Cardiac fibroblast (primary cell): Measurements from ENCODE around the gene RBM8A.

Source experiments
- DNase-seq, 2 donors: peaks; one replicate each; pipeline versions ENCODE4 v3.0.0 to v3.0.0-alpha.2; 2010; ENCODE audit warnings: low read depth in 2 of 2
- H3K4me3 ChIP-seq, 2 donors: replicated peaks in 1 of 2; 1 replicate in 1 of 2; 2 replicates in 1 of 2; pipeline ENCODE4 v1.5.1; 2011; ENCODE audit warnings: low read depth in 2 of 2, low read length in 2 of 2, mild to moderate bottlenecking in 2 of 2, moderate library complexity in 1 of 2
- CTCF ChIP-seq: IDR thresholded peaks from one replicate; pipeline ENCODE4 v1.5.1; 2011; ENCODE audit warnings: low read depth, mild to moderate bottlenecking, low read length, inconsistent platforms

Gene RBM8A

DNA sequence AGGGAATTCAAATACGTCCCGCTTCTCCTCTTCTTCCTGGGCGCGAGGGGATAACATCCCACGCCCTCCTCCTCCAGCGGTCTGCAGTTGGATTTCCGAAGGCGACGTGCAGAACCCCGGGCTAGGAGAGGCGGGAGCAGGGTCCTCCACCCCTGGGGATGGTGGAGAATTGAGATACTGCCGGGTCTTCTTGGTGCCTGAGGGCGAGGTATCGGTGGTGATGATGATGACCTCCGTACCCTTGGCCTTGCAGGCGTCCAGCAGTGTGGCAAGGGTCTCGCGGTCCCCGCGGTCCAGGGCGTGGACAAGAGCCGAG lies 33.8 kb upstream of the RBM8A start:
- TF ChIP-seq CTCF, result no peak
- no peak for DNase-seq
- H3K4me3 ChIP-seq, result peak overlapping the region; percentile 65

GRCh38 chr1:145960468-145961108 lies 33.3 kb upstream of the RBM8A start:
- TF ChIP-seq CTCF, result peak; percentile 12
- H3K4me3 ChIP-seq, result peak overlapping the region; percentile 65
- DNase-seq, result peak; percentile 58 to 76

GRCh38 chr1:145959957-145960467 lies 32.7 kb upstream of the RBM8A start:
- H3K4me3 ChIP-seq, result peak overlapping the region; percentile 65
- DNase-seq, result no peak

DNA sequence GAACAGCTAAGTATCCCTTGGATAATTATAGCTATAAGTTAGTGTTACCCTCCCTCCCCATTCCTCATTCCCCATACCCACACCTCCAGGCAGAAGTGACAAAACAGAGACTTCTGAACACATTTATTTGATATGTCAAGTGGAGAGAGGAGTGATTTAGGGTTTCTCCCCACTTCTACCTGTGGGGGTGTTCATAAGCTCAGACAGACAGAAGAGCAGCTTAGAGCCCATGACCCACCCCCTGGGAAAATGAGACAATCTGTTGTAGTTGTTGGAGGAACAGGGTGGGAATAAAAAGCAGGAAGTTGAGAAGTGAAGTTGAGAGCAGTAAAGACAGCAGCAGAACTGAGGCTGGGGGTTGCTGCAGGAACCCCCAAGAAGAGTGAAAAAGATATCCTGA lies 32.0 kb upstream of the RBM8A start:
- DNase-seq, result no peak
- no peak overlapping the region for H3K4me3 ChIP-seq
- no peak for TF ChIP-seq CTCF

More at GRCh38 chr1:145959957-145960467, 32.7 kb upstream of the RBM8A start:
- TF ChIP-seq CTCF, result no peak

DNA sequence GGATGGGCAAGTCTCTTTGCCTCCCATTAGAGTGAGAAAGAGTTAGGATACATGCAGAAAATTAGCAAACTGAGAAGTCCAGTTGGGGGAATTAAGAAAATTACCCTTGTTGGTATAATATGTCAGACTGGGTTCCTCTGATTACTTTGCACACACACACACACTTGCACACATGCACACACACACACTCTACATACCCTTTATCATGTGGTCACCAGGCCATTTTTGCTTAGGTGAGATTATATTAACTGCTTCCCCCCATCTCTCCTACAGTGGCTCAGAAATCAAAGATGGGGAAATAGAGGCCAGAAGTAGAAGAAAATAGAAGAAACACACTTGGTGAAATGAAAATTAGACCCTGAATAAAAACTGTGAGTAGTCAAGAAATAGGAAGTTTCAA lies 31.4 kb upstream of the RBM8A start:
- DNase-seq, result no peak
- TF ChIP-seq CTCF, result no peak
- no peak overlapping the region for H3K4me3 ChIP-seq

GRCh38 chr1:145957443-145958319 lies 30.4 kb upstream of the RBM8A start, which contains the start of gene LIX1L:
TSS of gene LIX1L (minus strand) at chr1:145958017. CDS start at chr1:145957927, 90 bp downstream.
- TF ChIP-seq CTCF, result no peak
- peak within 1 kb of the TSS; percentile 70 to 81 for H3K4me3 ChIP-seq
- peak; percentile 98 for DNase-seq
